ENCODE results near the gene MYL2.

DNA sequence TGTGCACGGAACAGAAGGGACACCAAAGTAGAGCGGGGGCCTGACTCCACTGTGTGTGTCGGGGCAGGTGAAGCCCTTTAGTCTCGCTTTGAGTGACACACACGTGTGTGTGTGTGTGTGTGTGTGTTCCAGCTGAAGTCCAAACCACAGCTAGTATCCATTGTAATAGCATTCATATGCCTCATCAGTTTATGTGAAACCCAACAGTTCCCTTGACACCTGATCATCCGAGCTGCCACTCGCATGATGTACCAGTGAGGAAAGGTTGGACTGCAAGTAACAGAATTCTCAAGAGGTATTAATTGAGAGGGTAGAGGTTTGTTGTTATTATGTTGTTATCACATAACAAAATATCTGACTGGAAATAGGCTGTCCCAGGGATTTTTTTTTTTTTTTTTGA, 57.2 kb downstream of the MYL2 start:
- TF ChIP-seq POLR2A (IDR thresholded peaks at IDR 0.05), result no peak
- TF ChIP-seq, protein P1, sequence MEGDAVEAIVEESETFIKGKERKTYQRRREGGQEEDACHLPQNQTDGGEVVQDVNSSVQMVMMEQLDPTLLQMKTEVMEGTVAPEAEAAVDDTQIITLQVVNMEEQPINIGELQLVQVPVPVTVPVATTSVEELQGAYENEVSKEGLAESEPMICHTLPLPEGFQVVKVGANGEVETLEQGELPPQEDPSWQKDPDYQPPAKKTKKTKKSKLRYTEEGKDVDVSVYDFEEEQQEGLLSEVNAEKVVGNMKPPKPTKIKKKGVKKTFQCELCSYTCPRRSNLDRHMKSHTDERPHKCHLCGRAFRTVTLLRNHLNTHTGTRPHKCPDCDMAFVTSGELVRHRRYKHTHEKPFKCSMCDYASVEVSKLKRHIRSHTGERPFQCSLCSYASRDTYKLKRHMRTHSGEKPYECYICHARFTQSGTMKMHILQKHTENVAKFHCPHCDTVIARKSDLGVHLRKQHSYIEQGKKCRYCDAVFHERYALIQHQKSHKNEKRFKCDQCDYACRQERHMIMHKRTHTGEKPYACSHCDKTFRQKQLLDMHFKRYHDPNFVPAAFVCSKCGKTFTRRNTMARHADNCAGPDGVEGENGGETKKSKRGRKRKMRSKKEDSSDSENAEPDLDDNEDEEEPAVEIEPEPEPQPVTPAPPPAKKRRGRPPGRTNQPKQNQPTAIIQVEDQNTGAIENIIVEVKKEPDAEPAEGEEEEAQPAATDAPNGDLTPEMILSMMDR (IDR thresholded peaks at IDR 0.05), result no peak
- no peak for TF ChIP-seq POLR2AphosphoS5 (IDR thresholded peaks at IDR 0.05)
